ENCODE data around the gene SLC9A8.

DNA sequence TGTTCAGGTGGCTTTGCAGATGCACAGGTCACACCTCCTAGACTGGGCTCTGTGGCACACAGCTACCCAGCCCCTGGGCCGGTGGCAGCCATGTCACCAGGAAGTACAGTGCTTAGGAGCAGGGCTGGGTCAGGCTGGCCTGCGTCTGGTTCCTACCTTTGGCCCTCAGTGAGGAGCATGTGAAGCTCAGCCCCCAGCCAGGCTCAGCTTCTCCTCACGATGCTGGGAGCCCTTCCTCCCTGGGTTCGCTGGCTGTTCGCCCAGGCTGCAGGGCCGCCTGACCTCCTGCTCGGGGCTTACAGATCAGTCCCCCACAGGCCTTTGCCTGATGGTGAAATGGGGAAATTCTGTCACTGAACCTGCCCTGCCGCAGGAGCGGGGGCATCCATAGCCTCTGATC lies 79.6 kb downstream of the SLC9A8 start:
- TF ChIP-seq CREB1 (IDR thresholded peaks at IDR 0.05) (no peak), NRF1 (IDR thresholded peaks at IDR 0.05; ENCODE audit: low read depth, low read length) (no peak), POLR2A (IDR thresholded peaks at IDR 0.05; ENCODE audit: control extremely low read depth in 1 of 2, low read depth in 2 of 2, low read length in 2 of 2) (no peak), GTF2F1 (IDR thresholded peaks at IDR 0.05; ENCODE audit: borderline replicate concordance, low read depth, low read length) (no peak), RNF2 (IDR thresholded peaks at IDR 0.05; ENCODE audit: borderline replicate concordance, low read depth, low read length, missing control alignments, poor library complexity, severe bottlenecking) (no peak), POLR2AphosphoS5 (IDR thresholded peaks at IDR 0.05; ENCODE audit: low read depth, low read length) (no peak), EZH2 (IDR thresholded peaks at IDR 0.05; ENCODE audit: low read depth, low read length, severe bottlenecking) (no peak), EGR1 (IDR thresholded peaks at IDR 0.05; ENCODE audit: borderline replicate concordance, low read depth, low read length) (no peak), ASH2L (IDR thresholded peaks at IDR 0.05; ENCODE audit: low read length) (no peak), ATF3 (IDR thresholded peaks at IDR 0.05; ENCODE audit: insufficient read depth, low read depth, low read length) (no peak), BRCA1 (IDR thresholded peaks at IDR 0.05; ENCODE audit: low read depth, low read length) (no peak), CBX5 (IDR thresholded peaks at IDR 0.05; ENCODE audit: low read depth, low read length) (no peak)
- TF ChIP-seq, protein P1, sequence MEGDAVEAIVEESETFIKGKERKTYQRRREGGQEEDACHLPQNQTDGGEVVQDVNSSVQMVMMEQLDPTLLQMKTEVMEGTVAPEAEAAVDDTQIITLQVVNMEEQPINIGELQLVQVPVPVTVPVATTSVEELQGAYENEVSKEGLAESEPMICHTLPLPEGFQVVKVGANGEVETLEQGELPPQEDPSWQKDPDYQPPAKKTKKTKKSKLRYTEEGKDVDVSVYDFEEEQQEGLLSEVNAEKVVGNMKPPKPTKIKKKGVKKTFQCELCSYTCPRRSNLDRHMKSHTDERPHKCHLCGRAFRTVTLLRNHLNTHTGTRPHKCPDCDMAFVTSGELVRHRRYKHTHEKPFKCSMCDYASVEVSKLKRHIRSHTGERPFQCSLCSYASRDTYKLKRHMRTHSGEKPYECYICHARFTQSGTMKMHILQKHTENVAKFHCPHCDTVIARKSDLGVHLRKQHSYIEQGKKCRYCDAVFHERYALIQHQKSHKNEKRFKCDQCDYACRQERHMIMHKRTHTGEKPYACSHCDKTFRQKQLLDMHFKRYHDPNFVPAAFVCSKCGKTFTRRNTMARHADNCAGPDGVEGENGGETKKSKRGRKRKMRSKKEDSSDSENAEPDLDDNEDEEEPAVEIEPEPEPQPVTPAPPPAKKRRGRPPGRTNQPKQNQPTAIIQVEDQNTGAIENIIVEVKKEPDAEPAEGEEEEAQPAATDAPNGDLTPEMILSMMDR (IDR thresholded peaks at IDR 0.05; ENCODE audit: control extremely low read depth in 1 of 3, insufficient read depth in 1 of 3, low read depth in 1 of 3, low read length in 3 of 3) = no peak

Data from H1 (cell line).